ENCODE data around the gene ITCH. TPM values are rescaled to one million over a fixed set of nuclear protein-coding genes. Genes with fewer than 3 reads are reported as not detected.

The ITCH gene
- total RNA-seq, 2 experiments from 2014 or later = 44.2 to 47.0 TPM

- Histone ChIP-seq H3K4me3 (ENCODE audit: low read length) (no peak overlapping the region), H3K9me3 (ENCODE audit: control insufficient read depth in 1 of 2, insufficient read depth in 1 of 2, low read length in 2 of 2) (no peaks in the 10 kb centered on the region), H3K27ac (ENCODE audit: low read depth in 1 of 2, low read length in 2 of 2) (no peak overlapping the region), H3K4me1 (ENCODE audit: insufficient read depth, low read length) (peaks cover 12% of the 10 kb centered on the region), H3K27me3 (ENCODE audit: control insufficient read depth in 1 of 2, insufficient read depth in 2 of 2, low read length in 2 of 2) (no peaks in the 10 kb centered on the region), H3K36me3 (ENCODE audit: insufficient read depth, low read length) (peaks cover 76% of the 10 kb centered on the region)
- no peak for ATAC-seq (ENCODE audit: poor library complexity)
- Mint-ChIP-seq H3K36me3 (ENCODE audit: low read depth) (peaks cover 68% of the 10 kb centered on the region), H3K27me3 (no peaks in the 10 kb centered on the region), H3K4me1 (ENCODE audit: low read depth) (peaks cover 15% of the 10 kb centered on the region), H3K4me3 (no peak overlapping the region), H3K9me3 (no peaks in the 10 kb centered on the region), H3K27ac (no peak overlapping the region)
- TF ChIP-seq CTCF (IDR thresholded peaks at IDR 0.05) = no peak
- ChIA-PET CTCF (no interaction called here), POLR2A (no interaction called here)
- intact Hi-C loops (cut with DNase I, micrococcal nuclease) = no loop called here
- no peak for DNase-seq
Observed at GRCh38 chr20:34528921-34529297, 165.8 kb downstream of the ITCH start.

GRCh38 chr20:34529742-34530141, 166.7 kb downstream of the ITCH start:
- H3K27ac Mint-ChIP-seq = no peak overlapping the region
- Histone ChIP-seq H3K27ac (ENCODE audit: low read depth in 1 of 2, low read length in 2 of 2) (no peak overlapping the region), H3K9me3 (ENCODE audit: control insufficient read depth in 1 of 2, insufficient read depth in 1 of 2, low read length in 2 of 2) (no peaks in the 10 kb centered on the region), H3K4me3 (ENCODE audit: low read length) (no peak overlapping the region), H3K36me3 (ENCODE audit: insufficient read depth, low read length) (peaks cover 83% of the 10 kb centered on the region), H3K4me1 (ENCODE audit: insufficient read depth, low read length) (peaks cover 12% of the 10 kb centered on the region), H3K27me3 (ENCODE audit: control insufficient read depth in 1 of 2, insufficient read depth in 2 of 2, low read length in 2 of 2) (no peaks in the 10 kb centered on the region)
- ATAC-seq (ENCODE audit: poor library complexity) (no peak), DNase-seq (no peak)
- peaks cover 9% of the 10 kb centered on the region for H3K4me1 Mint-ChIP-seq (ENCODE audit: low read depth)
- H3K9me3 Mint-ChIP-seq = no peaks in the 10 kb centered on the region
- CTCF ChIA-PET = no interaction called here
- H3K4me3 Mint-ChIP-seq = no peak overlapping the region
- intact Hi-C loops (cut with DNase I, micrococcal nuclease) = no loop called here
- no peaks in the 10 kb centered on the region for H3K27me3 Mint-ChIP-seq
- POLR2A ChIA-PET = no interaction called here
- peaks cover 71% of the 10 kb centered on the region for H3K36me3 Mint-ChIP-seq (ENCODE audit: low read depth)
- TF ChIP-seq CTCF (IDR thresholded peaks at IDR 0.05) = no peak

- H3K4me1 ChIP-seq (ENCODE audit: insufficient read depth, low read length) = peaks cover 12% of the 10 kb centered on the region
- Mint-ChIP-seq H3K36me3 (ENCODE audit: low read depth) (peaks cover 74% of the 10 kb centered on the region), H3K4me3 (no peak overlapping the region), H3K27me3 (no peaks in the 10 kb centered on the region), H3K4me1 (ENCODE audit: low read depth) (peaks cover 6% of the 10 kb centered on the region), H3K27ac (peak overlapping the region; percentile 31), H3K9me3 (no peaks in the 10 kb centered on the region)
- ATAC-seq (ENCODE audit: poor library complexity) (no peak), DNase-seq (no peak)
- intact Hi-C loops (cut with DNase I, micrococcal nuclease) = no loop called here
- no peak for TF ChIP-seq CTCF (IDR thresholded peaks at IDR 0.05)
- H3K36me3 ChIP-seq (ENCODE audit: insufficient read depth, low read length) = peaks cover 86% of the 10 kb centered on the region
- no peaks in the 10 kb centered on the region for H3K27me3 ChIP-seq (ENCODE audit: control insufficient read depth in 1 of 2, insufficient read depth in 2 of 2, low read length in 2 of 2)
- H3K4me3 ChIP-seq (ENCODE audit: low read length) = no peak overlapping the region
- no peak overlapping the region for H3K27ac ChIP-seq (ENCODE audit: low read depth in 1 of 2, low read length in 2 of 2)
- CTCF ChIA-PET = no interaction called here
- H3K9me3 ChIP-seq (ENCODE audit: control insufficient read depth in 1 of 2, insufficient read depth in 1 of 2, low read length in 2 of 2) = no peaks in the 10 kb centered on the region
- POLR2A ChIA-PET = no interaction called here
Observed at GRCh38 chr20:34530342-34530741, 167.3 kb downstream of the ITCH start.
